ENCODE data around the gene FZD7.

FZD7 gene

DNA sequence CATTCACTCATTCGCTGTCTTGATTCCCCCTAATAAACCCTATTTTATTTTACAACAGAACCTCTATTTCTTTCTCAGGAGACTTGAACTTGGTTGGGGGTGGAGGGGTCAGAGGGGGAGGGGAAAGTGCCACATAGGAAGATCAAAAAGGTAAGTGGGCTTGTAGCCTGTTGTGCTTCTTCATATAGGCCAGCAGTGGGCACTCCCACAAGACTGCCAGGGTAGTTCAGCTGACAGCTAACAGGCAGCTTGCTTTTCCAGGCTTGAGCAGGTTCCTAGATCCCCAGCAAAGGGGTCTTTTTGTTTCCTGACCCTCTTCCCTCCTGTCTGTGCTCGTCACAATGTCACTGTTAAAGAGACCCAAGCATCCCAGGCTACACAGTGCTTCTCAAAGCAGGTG is 38.6 kb downstream of the FZD7 start:
- Histone ChIP-seq H3K79me2 (ENCODE audit: control insufficient read depth, insufficient read depth, low read length) (no peaks in the 10 kb centered on the region), H3K4ac (ENCODE audit: low read depth, low read length) (no peak overlapping the region), H3K23ac (ENCODE audit: low read length) (no peak overlapping the region), H2BK15ac (replicated peaks; ENCODE audit: low read depth) (no peak overlapping the region), H4K8ac (ENCODE audit: low read depth, low read length) (no peak overlapping the region), H3K4me3 (ENCODE audit: low read length) (no peak overlapping the region), H3K18ac (ENCODE audit: low read length) (no peak overlapping the region), H3K9ac (ENCODE audit: low read length) (no peak overlapping the region), H3K79me1 (ENCODE audit: low read length) (no peaks in the 10 kb centered on the region), H4K5ac (ENCODE audit: low read length) (no peak overlapping the region), H3K27me3 (ENCODE audit: insufficient read depth, low read length, poor library complexity) (no peaks in the 10 kb centered on the region), H2AK5ac (ENCODE audit: low read length) (no peak overlapping the region), H3K27ac (ENCODE audit: low read depth, low read length) (no peak overlapping the region), H2BK5ac (ENCODE audit: low read length) (no peak overlapping the region), H3K4me1 (ENCODE audit: control insufficient read depth, low read depth, low read length) (no peaks in the 10 kb centered on the region), H3K36me3 (ENCODE audit: control insufficient read depth, insufficient read depth, low read length) (no peaks in the 10 kb centered on the region), H3K56ac (ENCODE audit: low read length) (no peak overlapping the region), H3K4me2 (ENCODE audit: low read length) (no peak overlapping the region), H2BK120ac (ENCODE audit: low read depth, low read length) (no peak overlapping the region)
- peak; percentile 78 for DNase-seq
- WGBS (ENCODE audit: extremely low coverage, insufficient coverage, low lambda C conversion rate) = no CpG with 5 or more reads among the region's 2 CpGs

DNA sequence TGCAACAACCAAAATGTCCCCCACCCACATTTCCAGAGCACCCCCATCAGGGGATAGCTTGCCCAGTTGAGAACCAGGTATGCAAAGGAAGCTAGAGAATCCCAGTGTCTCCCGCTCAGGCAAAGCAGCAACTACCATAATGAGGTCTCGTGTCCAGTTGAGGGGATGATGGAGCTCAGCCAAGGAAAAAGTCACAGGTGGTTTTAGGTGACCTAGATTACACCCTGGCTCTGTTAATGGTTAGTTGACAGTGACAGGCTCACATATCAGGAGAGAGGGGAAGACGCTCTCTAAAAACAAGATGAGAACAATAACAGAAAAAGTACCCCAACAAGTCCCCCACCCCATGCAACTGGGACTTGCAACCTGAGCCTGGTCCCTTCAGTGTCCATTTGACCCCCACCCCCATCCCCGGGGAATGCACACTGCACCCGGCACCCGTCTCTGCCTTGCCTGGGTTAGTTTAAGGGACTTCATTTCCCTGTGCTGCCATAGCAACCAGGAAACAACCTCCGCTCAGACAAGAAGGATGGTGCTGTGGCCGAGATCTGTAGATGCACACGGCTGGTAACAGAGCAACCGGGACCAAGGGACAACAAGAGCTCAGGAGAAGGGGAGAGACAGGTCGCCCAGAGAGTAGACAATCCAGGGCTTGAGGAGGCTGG is 39.2 kb downstream of the FZD7 start, which contains the start of gene KIAA2012:
Gene KIAA2012 (plus strand): TSS at position 519 of the 665 bp plus-strand sequence. CDS start 373 bp downstream, outside the sequence.
- H2BK5ac ChIP-seq (ENCODE audit: low read length) = no peak within 1 kb of the TSS
- no peak within 1 kb of the TSS for H3K56ac ChIP-seq (ENCODE audit: low read length)
- peak; percentile 82 for DNase-seq
- H2AK5ac ChIP-seq (ENCODE audit: low read length) = no peak within 1 kb of the TSS
- no peak within 1 kb of the TSS for H3K18ac ChIP-seq (ENCODE audit: low read length)
- H3K4ac ChIP-seq (ENCODE audit: low read depth, low read length) = no peak within 1 kb of the TSS
- no peak within 1 kb of the TSS for H2BK15ac ChIP-seq (replicated peaks; ENCODE audit: low read depth)
- H4K8ac ChIP-seq (ENCODE audit: low read depth, low read length) = no peak within 1 kb of the TSS
- H3K36me3 ChIP-seq (ENCODE audit: control insufficient read depth, insufficient read depth, low read length) = no peaks in the 10 kb centered on the region
- no peaks in the 10 kb centered on the region for H3K79me2 ChIP-seq (ENCODE audit: control insufficient read depth, insufficient read depth, low read length)
- no peak within 1 kb of the TSS for H2BK120ac ChIP-seq (ENCODE audit: low read depth, low read length)
- no peaks in the 10 kb centered on the region for H3K4me1 ChIP-seq (ENCODE audit: control insufficient read depth, low read depth, low read length)
- no peak within 1 kb of the TSS for H3K9ac ChIP-seq (ENCODE audit: low read length)
- H3K4me2 ChIP-seq (ENCODE audit: low read length) = no peak within 1 kb of the TSS
- H3K27me3 ChIP-seq (ENCODE audit: insufficient read depth, low read length, poor library complexity) = no peaks in the 10 kb centered on the region
- no peak within 1 kb of the TSS for H3K27ac ChIP-seq (ENCODE audit: low read depth, low read length)
- no peak within 1 kb of the TSS for H4K5ac ChIP-seq (ENCODE audit: low read length)
- no peak within 1 kb of the TSS for H3K4me3 ChIP-seq (ENCODE audit: low read length)
- no CpG with 5 or more reads among the region's 11 CpGs for WGBS (ENCODE audit: extremely low coverage, insufficient coverage, low lambda C conversion rate)
- H3K79me1 ChIP-seq (ENCODE audit: low read length) = no peaks in the 10 kb centered on the region
- no peak within 1 kb of the TSS for H3K23ac ChIP-seq (ENCODE audit: low read length)

DNA sequence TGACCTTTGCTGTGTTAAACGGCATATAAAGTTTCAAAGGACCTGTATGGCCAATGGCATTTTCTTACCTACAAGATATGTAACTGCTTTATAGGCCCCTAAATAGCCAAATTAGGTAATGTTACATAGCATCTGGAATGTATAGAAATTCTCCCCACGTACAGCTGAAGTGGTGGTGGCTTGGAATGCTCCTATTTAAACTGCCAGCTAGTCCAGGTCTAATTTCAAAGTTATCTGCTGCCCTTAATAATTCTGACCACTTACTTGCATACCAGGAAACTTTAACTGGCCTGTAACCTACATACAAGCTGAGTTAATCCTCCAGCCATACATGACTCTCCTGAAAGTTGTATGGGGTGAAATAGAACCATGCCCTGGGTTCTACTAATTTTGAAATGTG is 40.7 kb downstream of the FZD7 start:
- no CpG with 5 or more reads among the region's 2 CpGs for WGBS (ENCODE audit: extremely low coverage, insufficient coverage, low lambda C conversion rate)
- Histone ChIP-seq H3K79me2 (ENCODE audit: control insufficient read depth, insufficient read depth, low read length) (no peaks in the 10 kb centered on the region), H3K4ac (ENCODE audit: low read depth, low read length) (no peak overlapping the region), H3K4me2 (ENCODE audit: low read length) (no peak overlapping the region), H3K23ac (ENCODE audit: low read length) (no peak overlapping the region), H3K4me3 (ENCODE audit: low read length) (no peak overlapping the region), H3K36me3 (ENCODE audit: control insufficient read depth, insufficient read depth, low read length) (no peaks in the 10 kb centered on the region), H4K8ac (ENCODE audit: low read depth, low read length) (no peak overlapping the region), H2AK5ac (ENCODE audit: low read length) (no peak overlapping the region), H3K9ac (ENCODE audit: low read length) (no peak overlapping the region), H3K18ac (ENCODE audit: low read length) (no peak overlapping the region), H2BK15ac (replicated peaks; ENCODE audit: low read depth) (no peak overlapping the region), H2BK5ac (ENCODE audit: low read length) (no peak overlapping the region), H4K5ac (ENCODE audit: low read length) (no peak overlapping the region), H3K4me1 (ENCODE audit: control insufficient read depth, low read depth, low read length) (no peaks in the 10 kb centered on the region), H2BK120ac (ENCODE audit: low read depth, low read length) (no peak overlapping the region), H3K56ac (ENCODE audit: low read length) (no peak overlapping the region), H3K27ac (ENCODE audit: low read depth, low read length) (no peak overlapping the region), H3K79me1 (ENCODE audit: low read length) (no peaks in the 10 kb centered on the region), H3K27me3 (ENCODE audit: insufficient read depth, low read length, poor library complexity) (no peaks in the 10 kb centered on the region)
- no peak for DNase-seq

DNA sequence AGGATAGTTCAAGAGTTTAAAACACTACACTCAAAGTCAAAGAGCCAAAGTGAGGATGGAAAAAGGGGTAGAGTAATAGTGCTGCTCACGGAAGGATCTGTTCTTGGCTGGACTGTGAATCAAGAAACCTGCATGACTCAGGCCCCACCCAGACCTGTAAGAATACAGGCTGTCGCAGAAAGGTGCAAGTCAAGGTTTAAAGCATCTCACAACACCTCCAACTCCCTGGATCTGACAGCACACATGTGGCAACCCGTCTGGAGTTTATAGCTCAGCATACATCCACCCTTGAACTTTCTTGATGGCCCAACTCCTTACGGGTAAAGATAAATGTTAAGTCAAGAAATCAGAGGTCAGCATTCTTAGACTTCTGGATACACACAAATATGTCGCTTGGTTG is 45.7 kb downstream of the FZD7 start:
- no peak overlapping the region for H3K18ac ChIP-seq (ENCODE audit: low read length)
- no peak overlapping the region for H3K4me3 ChIP-seq (ENCODE audit: low read length)
- no peak overlapping the region for H2BK15ac ChIP-seq (replicated peaks; ENCODE audit: low read depth)
- H3K4me2 ChIP-seq (ENCODE audit: low read length) = no peak overlapping the region
- H4K5ac ChIP-seq (ENCODE audit: low read length) = no peak overlapping the region
- no peak for DNase-seq
- no CpG with 5 or more reads among the region's 5 CpGs for WGBS (ENCODE audit: extremely low coverage, insufficient coverage, low lambda C conversion rate)
- no peaks in the 10 kb centered on the region for H3K36me3 ChIP-seq (ENCODE audit: control insufficient read depth, insufficient read depth, low read length)
- no peak overlapping the region for H3K27ac ChIP-seq (ENCODE audit: low read depth, low read length)
- no peaks in the 10 kb centered on the region for H3K27me3 ChIP-seq (ENCODE audit: insufficient read depth, low read length, poor library complexity)
- H2AK5ac ChIP-seq (ENCODE audit: low read length) = no peak overlapping the region
- no peak overlapping the region for H2BK5ac ChIP-seq (ENCODE audit: low read length)
- no peak overlapping the region for H2BK120ac ChIP-seq (ENCODE audit: low read depth, low read length)
- no peak overlapping the region for H3K4ac ChIP-seq (ENCODE audit: low read depth, low read length)
- H3K79me1 ChIP-seq (ENCODE audit: low read length) = no peaks in the 10 kb centered on the region
- H3K4me1 ChIP-seq (ENCODE audit: control insufficient read depth, low read depth, low read length) = peaks cover 2% of the 10 kb centered on the region
- no peaks in the 10 kb centered on the region for H3K79me2 ChIP-seq (ENCODE audit: control insufficient read depth, insufficient read depth, low read length)
- no peak overlapping the region for H3K9ac ChIP-seq (ENCODE audit: low read length)
- H4K8ac ChIP-seq (ENCODE audit: low read depth, low read length) = no peak overlapping the region
- no peak overlapping the region for H3K56ac ChIP-seq (ENCODE audit: low read length)
- H3K23ac ChIP-seq (ENCODE audit: low read length) = no peak overlapping the region

DNA sequence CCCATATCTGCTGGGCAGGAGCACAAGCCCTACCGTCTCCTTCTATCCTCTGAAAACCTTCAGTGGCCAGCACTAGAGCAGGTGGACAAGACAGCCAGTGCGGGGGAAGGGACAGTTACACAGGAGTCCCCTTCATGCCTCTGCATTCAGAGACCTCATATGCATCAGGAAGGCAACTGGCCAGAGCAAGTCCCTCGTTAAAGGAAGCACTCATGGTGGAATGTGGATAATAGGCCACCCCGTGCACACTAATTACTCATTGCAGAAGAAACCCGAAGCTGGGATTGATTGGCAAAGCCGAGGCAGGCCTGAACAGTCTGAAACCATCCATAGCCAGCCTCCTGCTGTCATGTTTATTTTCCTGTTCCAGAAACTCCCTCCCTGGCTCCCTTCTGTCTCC is 50.6 kb downstream of the FZD7 start:
- Histone ChIP-seq H3K4ac (ENCODE audit: low read depth, low read length) (no peak overlapping the region), H3K27me3 (ENCODE audit: insufficient read depth, low read length, poor library complexity) (no peaks in the 10 kb centered on the region), H4K8ac (ENCODE audit: low read depth, low read length) (no peak overlapping the region), H3K23ac (ENCODE audit: low read length) (no peak overlapping the region), H3K56ac (ENCODE audit: low read length) (no peak overlapping the region), H2BK120ac (ENCODE audit: low read depth, low read length) (no peak overlapping the region), H3K4me1 (ENCODE audit: control insufficient read depth, low read depth, low read length) (peaks cover 2% of the 10 kb centered on the region), H3K9ac (ENCODE audit: low read length) (no peak overlapping the region), H2BK5ac (ENCODE audit: low read length) (no peak overlapping the region), H3K4me2 (ENCODE audit: low read length) (no peak overlapping the region), H3K79me2 (ENCODE audit: control insufficient read depth, insufficient read depth, low read length) (no peaks in the 10 kb centered on the region), H3K79me1 (ENCODE audit: low read length) (no peaks in the 10 kb centered on the region), H3K36me3 (ENCODE audit: control insufficient read depth, insufficient read depth, low read length) (no peaks in the 10 kb centered on the region), H2BK15ac (replicated peaks; ENCODE audit: low read depth) (no peak overlapping the region), H4K5ac (ENCODE audit: low read length) (no peak overlapping the region), H3K18ac (ENCODE audit: low read length) (no peak overlapping the region), H3K27ac (ENCODE audit: low read depth, low read length) (no peak overlapping the region), H2AK5ac (ENCODE audit: low read length) (no peak overlapping the region), H3K4me3 (ENCODE audit: low read length) (no peak overlapping the region)
- WGBS (ENCODE audit: extremely low coverage, insufficient coverage, low lambda C conversion rate) = no CpG with 5 or more reads among the region's 6 CpGs
- no peak for DNase-seq

Measured in mesendoderm (in vitro differentiated cells).